CD4-positive, alpha-beta T cell (primary cell): ENCODE measurements around the gene CYP1A1. TPM values are rescaled to one million over a fixed set of nuclear protein-coding genes. Genes with fewer than 3 reads are reported as not detected.
A peak's percentile ranks its signal among the peaks of the same experiment; 100 is the strongest.
"Not testable (repeated sequence)": the region's sequence is repeated elsewhere in the genome, so short reads cannot be mapped to it uniquely, and the experiment has no call there.

Experiments used
- ATAC-seq: fragments of 200-7000 bp; cut with Tn5 transposase; one replicate; pipeline ENCODE4 v1.10.0; 2022; ENCODE audit warnings: mild to moderate bottlenecking; ENCODE audit not compliant: poor library complexity
- CTCF ChIA-PET: fragments of 350-600 bp; sonication (Branson Sonifier 250); formaldehyde crosslinking; loops from one replicate; lab custom pipeline; 2021; ENCODE audit warnings: antibody characterized with exemption, inconsistent platforms; lab: Charles Lee
- POLR2A ChIA-PET: fragments of 350-600 bp; sonication (Branson Sonifier 250); formaldehyde crosslinking; loops from one replicate; lab custom pipeline; 2021; ENCODE audit warnings: antibody characterized with exemption, inconsistent platforms; lab: Charles Lee
- DNase-seq, 14 experiments: peaks; one replicate each; pipeline ENCODE4 v3.0.0-alpha.2; 2013 to 2020; ENCODE audit warnings: mixed read lengths in 2 of 14
- H3K27ac ChIP-seq, 2 donors: one replicate each; pipeline versions ENCODE4 v1.5.1 to v1.7.0; 2013; ENCODE audit warnings: low read length in 2 of 2, low read depth in 1 of 2, mild to moderate bottlenecking in 1 of 2
- H3K27me3 ChIP-seq, 2 experiments: 1 replicate in 1 of 2; 2 replicates in 1 of 2; pipeline versions ENCODE4 v1.6.1 to v1.7.0; 2013; ENCODE audit warnings: low read length in 2 of 2, control low read depth in 1 of 2, mild to moderate bottlenecking in 1 of 2, moderate library complexity in 1 of 2; ENCODE audit not compliant: insufficient read depth in 2 of 2, control insufficient read depth in 1 of 2
- H3K36me3 ChIP-seq: one replicate; pipeline ENCODE4 v1.6.1; 2013; ENCODE audit warnings: low read length, control low read depth; ENCODE audit not compliant: insufficient read depth
- H3K4me1 ChIP-seq: one replicate; pipeline ENCODE4 v1.6.1; 2013; ENCODE audit warnings: low read length, control low read depth; ENCODE audit not compliant: insufficient read depth
- H3K4me3 ChIP-seq: one replicate; pipeline ENCODE4 v1.5.1; 2013; ENCODE audit warnings: mild to moderate bottlenecking, low read length, moderate library complexity
- H3K9me3 ChIP-seq, 2 experiments: 1 replicate in 1 of 2; 2 replicates in 1 of 2; pipeline versions ENCODE4 v1.6.1 to v1.7.0; 2013; ENCODE audit warnings: low read length in 2 of 2, mild to moderate bottlenecking in 2 of 2, control low read depth in 1 of 2, moderate library complexity in 1 of 2; ENCODE audit not compliant: control insufficient read depth in 1 of 2, insufficient read depth in 1 of 2
- H3K27ac Mint-ChIP-seq: one replicate; pipeline ENCODE4 v1.8.0; 2020; ENCODE audit warnings: mixed read lengths
- H3K27me3 Mint-ChIP-seq: one replicate; pipeline ENCODE4 v1.8.0; 2021; ENCODE audit warnings: mixed read lengths
- H3K36me3 Mint-ChIP-seq: one replicate; pipeline ENCODE4 v1.8.0; 2021; ENCODE audit warnings: low read depth, mixed read lengths
- H3K4me1 Mint-ChIP-seq: one replicate; pipeline ENCODE4 v1.8.0; 2021; ENCODE audit warnings: low read depth, mixed read lengths
- H3K4me3 Mint-ChIP-seq: one replicate; pipeline ENCODE4 v1.8.0; 2020; ENCODE audit warnings: mild to moderate bottlenecking, mixed read lengths
- H3K9me3 Mint-ChIP-seq: one replicate; pipeline ENCODE4 v1.8.0; 2020; ENCODE audit warnings: mixed read lengths
- CTCF ChIP-seq: fragments of 200-600 bp; IDR thresholded peaks from one replicate; pipeline ENCODE4 v1.8.0; 2022; ENCODE audit warnings: antibody characterized with exemption, mild to moderate bottlenecking
- intact Hi-C, 2 experiments: fragments of 100-400 bp; cut with DNase I in 1 of 2; cut with micrococcal nuclease in 1 of 2; formaldehyde crosslinking; loops; one replicate each; pipeline versions ENCODE4 v1.15.1 to v1.9.0; 2023 to 2025; cut with DNase I, micrococcal nuclease
- total RNA-seq, 174 experiments: library from RNA in 2 of 174; stranded (reverse) in 2 of 174; gene quantifications; one replicate each; pipeline ENCODE4 v1.2.3 and lab custom pipeline; 2021 to 2026

Gene CYP1A1
- total RNA-seq, 2 experiments from 2014 or later: not detected

GRCh38 chr15:74742422-74742821, 17.1 kb upstream of the CYP1A1 start:
- TF ChIP-seq CTCF: no peak
- Mint-ChIP-seq H3K4me3 (no peak overlapping the region), H3K36me3 (no peaks in the 10 kb centered on the region), H3K4me1 (no peaks in the 10 kb centered on the region), H3K27me3 (peaks cover 10% of the 10 kb centered on the region), H3K27ac (no peak overlapping the region), H3K9me3 (peaks cover 3% of the 10 kb centered on the region)
- no peaks in the 10 kb centered on the region for H3K4me1 ChIP-seq
- ATAC-seq (no peak), DNase-seq (no peak)
- POLR2A ChIA-PET: no interaction called here
- H3K4me3 ChIP-seq: no peak overlapping the region
- H3K27ac ChIP-seq: no peak overlapping the region
- H3K36me3 ChIP-seq: no peaks in the 10 kb centered on the region
- CTCF ChIA-PET: no interaction called here
- H3K9me3 ChIP-seq: peaks cover 3 to 8% of the 10 kb centered on the region in 2 experiments
- H3K27me3 ChIP-seq: no peaks in the 10 kb centered on the region
- intact Hi-C loops: no loop called here

- H3K4me1 Mint-ChIP-seq, H3K27ac ChIP-seq, POLR2A ChIA-PET, H3K4me3 Mint-ChIP-seq, intact Hi-C loops, H3K9me3 ChIP-seq, H3K27me3 ChIP-seq, ATAC-seq, H3K27ac Mint-ChIP-seq, H3K4me1 ChIP-seq, H3K9me3 Mint-ChIP-seq, CTCF ChIA-PET, H3K4me3 ChIP-seq, H3K36me3 ChIP-seq, H3K36me3 Mint-ChIP-seq: not testable (repeated sequence)
- DNase-seq: peak in 1 of 14 experiments; percentile 28
- H3K27me3 Mint-ChIP-seq: peaks cover 24% of the 10 kb centered on the region
These were observed 12.9 kb upstream of the CYP1A1 start for GRCh38 chr15:74738239-74738638.

GRCh38 chr15:74735305-74735704, 10.0 kb upstream of the CYP1A1 start:
- Histone ChIP-seq H3K4me1 (no peaks in the 10 kb centered on the region), H3K36me3 (no peaks in the 10 kb centered on the region), H3K27me3 (peaks cover 9 to 16% of the 10 kb centered on the region in 2 experiments), H3K27ac (no peak overlapping the region), H3K4me3 (no peak overlapping the region), H3K9me3 (no peaks in the 10 kb centered on the region)
- intact Hi-C loops: no loop called here
- Mint-ChIP-seq H3K27me3 (peaks cover 32% of the 10 kb centered on the region), H3K9me3 (peaks cover 3% of the 10 kb centered on the region), H3K4me1 (no peaks in the 10 kb centered on the region), H3K4me3 (no peak overlapping the region), H3K36me3 (no peaks in the 10 kb centered on the region), H3K27ac (no peak overlapping the region)
- POLR2A ChIA-PET: interaction anchor here (0.7 kb wide), 1 partner anchor 360 kb away, joined by 4 read pairs; no protein-coding TSS in a partner anchor
- TF ChIP-seq CTCF: no peak
- CTCF ChIA-PET: no interaction called here
- DNase-seq (no peak), ATAC-seq (no peak)

GRCh38 chr15:74733269-74733668, 7.9 kb upstream of the CYP1A1 start:
- Histone ChIP-seq H3K4me1 (no peaks in the 10 kb centered on the region), H3K9me3 (no peaks in the 10 kb centered on the region), H3K4me3 (no peak overlapping the region), H3K27ac (no peak overlapping the region), H3K36me3 (no peaks in the 10 kb centered on the region), H3K27me3 (peaks cover 9 to 18% of the 10 kb centered on the region in 2 experiments)
- no peaks in the 10 kb centered on the region for H3K36me3 Mint-ChIP-seq
- no peak overlapping the region for H3K4me3 Mint-ChIP-seq
- no peak for TF ChIP-seq CTCF
- intact Hi-C loops: no loop called here
- ChIA-PET CTCF (no interaction called here), POLR2A (no interaction called here)
- DNase-seq (no peak), ATAC-seq (no peak)
- H3K27ac Mint-ChIP-seq: no peak overlapping the region
- H3K9me3 Mint-ChIP-seq: peaks cover 3% of the 10 kb centered on the region
- peaks cover 37% of the 10 kb centered on the region for H3K27me3 Mint-ChIP-seq
- no peaks in the 10 kb centered on the region for H3K4me1 Mint-ChIP-seq
